Measurements from ENCODE around the gene MS4A15.
"Not testable (repeated sequence)": the region's sequence is repeated elsewhere in the genome, so short reads cannot be mapped to it uniquely, and the experiment has no call there.

Gene MS4A15

GRCh38 chr11:60756307-60757032 is at the start of gene MS4A15:
MS4A15 (plus strand) TSS chr11:60756867; CDS start chr11:60763734, 6,867 bp downstream.
- no peak for DNase-seq (ENCODE audit: low read depth)

GRCh38 chr11:60706931-60707330 is 49.7 kb upstream of the MS4A15 start:
- DNase-seq (ENCODE audit: low read depth) = no peak

GRCh38 chr11:60710482-60710881 is 46.2 kb upstream of the MS4A15 start:
- no peak for DNase-seq (ENCODE audit: low read depth)

- no peak for DNase-seq (ENCODE audit: low read depth)
These were observed 45.4 kb upstream of the MS4A15 start for GRCh38 chr11:60711276-60711675.

- not testable (repeated sequence) for DNase-seq (ENCODE audit: low read depth)
These were observed 43.2 kb upstream of the MS4A15 start for GRCh38 chr11:60713423-60713822.

GRCh38 chr11:60717956-60718355 is 38.7 kb upstream of the MS4A15 start:
- no peak for DNase-seq (ENCODE audit: low read depth)

- DNase-seq (ENCODE audit: low read depth) = no peak
These were observed 37.9 kb upstream of the MS4A15 start for GRCh38 chr11:60718524-60719316.

- DNase-seq (ENCODE audit: low read depth) = no peak
These were observed 37.3 kb upstream of the MS4A15 start for GRCh38 chr11:60719391-60719790.

GRCh38 chr11:60720460-60720859 is 36.2 kb upstream of the MS4A15 start:
- DNase-seq (ENCODE audit: low read depth) = no peak

GRCh38 chr11:60724420-60724819 is 32.2 kb upstream of the MS4A15 start, which contains the start of gene MS4A18:
MS4A18 (plus strand) TSS chr11:60724720.
- no peak for DNase-seq (ENCODE audit: low read depth)

GRCh38 chr11:60725592-60725991 is 31.1 kb upstream of the MS4A15 start:
- DNase-seq (ENCODE audit: low read depth) = no peak

- no peak for DNase-seq (ENCODE audit: low read depth)
These were observed 25.1 kb upstream of the MS4A15 start for GRCh38 chr11:60731586-60731985.

GRCh38 chr11:60734279-60734678 is 22.4 kb upstream of the MS4A15 start:
- no peak for DNase-seq (ENCODE audit: low read depth)

- DNase-seq (ENCODE audit: low read depth) = no peak
These were observed 17.6 kb upstream of the MS4A15 start for GRCh38 chr11:60739114-60739513.

GRCh38 chr11:60740573-60740972 is 16.1 kb upstream of the MS4A15 start:
- DNase-seq (ENCODE audit: low read depth) = no peak

GRCh38 chr11:60741421-60741820 is 15.2 kb upstream of the MS4A15 start:
- DNase-seq (ENCODE audit: low read depth) = no peak

- no peak for DNase-seq (ENCODE audit: low read depth)
These were observed 13.6 kb upstream of the MS4A15 start for GRCh38 chr11:60743058-60743457.

- DNase-seq (ENCODE audit: low read depth) = no peak
These were observed 12.6 kb upstream of the MS4A15 start for GRCh38 chr11:60744114-60744513.

GRCh38 chr11:60747359-60747873 is 9.3 kb upstream of the MS4A15 start:
- DNase-seq (ENCODE audit: low read depth) = no peak

- no peak for DNase-seq (ENCODE audit: low read depth)
These were observed 8.4 kb upstream of the MS4A15 start for GRCh38 chr11:60748225-60748624.

- DNase-seq (ENCODE audit: low read depth) = no peak
These were observed 7.8 kb upstream of the MS4A15 start for GRCh38 chr11:60748821-60749220.

GRCh38 chr11:60750911-60751310 is 5.8 kb upstream of the MS4A15 start:
- DNase-seq (ENCODE audit: low read depth) = no peak

GRCh38 chr11:60753309-60753708 is 3.4 kb upstream of the MS4A15 start:
- DNase-seq (ENCODE audit: low read depth) = no peak

Measured in activated T-helper 1 cell treated with Interleukin-2 at 50 U/mL for 16 hours (primary cell).